Neural progenitor cell (in vitro differentiated cells): ENCODE measurements around the gene CBLIF. TPM values are rescaled to one million over a fixed set of nuclear protein-coding genes. Genes with fewer than 3 reads are reported as not detected.
"Not testable (repeated sequence)": the region's sequence is repeated elsewhere in the genome, so short reads cannot be mapped to it uniquely, and the experiment has no call there.

ENCODE experiments used
- DNase-seq: peaks from one replicate; pipeline ENCODE4 v3.0.0-alpha.2; 2016; ENCODE audit warnings: low spot score
- H2AFZ ChIP-seq: fragments of 200-600 bp; sonication (generic); replicated peaks from 2 replicates; pipeline ENCODE4 v1.6.1; 2016; ENCODE audit warnings: antibody characterized with exemption
- H3F3A ChIP-seq: fragments of 200-600 bp; sonication (generic); 2 replicates; pipeline ENCODE4 v1.6.1; 2016; ENCODE audit warnings: antibody characterized with exemption, low read depth
- H3K27ac ChIP-seq: fragments of 200-600 bp; sonication (generic); 2 replicates; pipeline ENCODE4 v1.5.1; 2016; ENCODE audit warnings: mild to moderate bottlenecking
- H3K27me3 ChIP-seq: fragments of 200-600 bp; sonication (generic); 2 replicates; pipeline ENCODE4 v1.6.1; 2016; ENCODE audit warnings: mild to moderate bottlenecking, moderate library complexity
- H3K36me3 ChIP-seq: fragments of 200-600 bp; sonication (generic); 2 replicates; pipeline ENCODE4 v1.5.1; 2016
- H3K4me1 ChIP-seq: fragments of 200-600 bp; sonication (generic); 2 replicates; pipeline ENCODE4 v1.6.1; 2016; ENCODE audit warnings: mixed run types
- H3K4me2 ChIP-seq: fragments of 200-600 bp; sonication (generic); 2 replicates; pipeline ENCODE4 v1.6.1; 2016
- H3K4me3 ChIP-seq: fragments of 200-600 bp; sonication (generic); 2 replicates; pipeline ENCODE4 v1.5.1; 2016
- H3K79me2 ChIP-seq: fragments of 200-600 bp; sonication (generic); 2 replicates; pipeline ENCODE4 v1.6.1; 2016; ENCODE audit warnings: low read depth
- H3K9ac ChIP-seq: fragments of 200-600 bp; sonication (generic); 2 replicates; pipeline ENCODE4 v1.6.1; 2016
- H3K9me3 ChIP-seq: fragments of 200-600 bp; sonication (generic); 2 replicates; pipeline ENCODE4 v1.5.1; 2016; ENCODE audit warnings: low read depth
- H4K20me1 ChIP-seq: fragments of 200-600 bp; sonication (generic); 2 replicates; pipeline ENCODE4 v1.6.1; 2016; ENCODE audit warnings: low read depth
- H3K27ac Mint-ChIP-seq: 3 replicates; pipeline ENCODE4 v1.8.0; 2021; ENCODE audit warnings: mixed read lengths
- H3K27me3 Mint-ChIP-seq: 2 replicates; pipeline ENCODE4 v1.8.0; 2022; ENCODE audit warnings: low read depth, mild to moderate bottlenecking, inconsistent platforms, moderate library complexity, mixed read lengths; ENCODE audit not compliant: insufficient read depth
- H3K36me3 Mint-ChIP-seq: 3 replicates; pipeline ENCODE4 v1.8.0; 2021; ENCODE audit warnings: mixed read lengths
- H3K4me1 Mint-ChIP-seq: 3 replicates; pipeline ENCODE4 v1.8.0; 2021; ENCODE audit warnings: mixed read lengths
- H3K4me3 Mint-ChIP-seq: 3 replicates; pipeline ENCODE4 v1.8.0; 2021; ENCODE audit warnings: mild to moderate bottlenecking, moderate library complexity, mixed read lengths
- H3K9me3 Mint-ChIP-seq: 3 replicates; pipeline ENCODE4 v1.8.0; 2020; ENCODE audit warnings: mixed read lengths
- CTCF ChIP-seq: fragments of 200-600 bp; sonication (generic); IDR thresholded peaks from 2 replicates; pipeline ENCODE4 v1.5.1; 2017; ENCODE audit warnings: antibody characterized with exemption, mild to moderate bottlenecking
- EZH2 ChIP-seq: fragments of 200-600 bp; sonication (generic); IDR thresholded peaks from 2 replicates; pipeline ENCODE4 v1.6.1; 2017; ENCODE audit warnings: antibody characterized with exemption, mild to moderate bottlenecking, moderate library complexity
- EZH2phosphoT487 ChIP-seq: fragments of 200-600 bp; sonication (generic); IDR thresholded peaks from 2 replicates; pipeline ENCODE4 v1.6.1; 2017; ENCODE audit warnings: antibody characterized with exemption
- total RNA-seq: library from RNA; depleted of rRNA; stranded (reverse); fragments of >200 nt; gene quantifications from 2 replicates; pipeline ENCODE4 v1.2.3, GENCODE V29; 2015; ENCODE audit warnings: low replicate concordance

CBLIF gene
- total RNA-seq, 1 donor from 2014 or later: not detected

- Mint-ChIP-seq H3K36me3 (no peaks in the 10 kb centered on the region), H3K9me3 (peaks cover 3% of the 10 kb centered on the region), H3K27ac (no peak overlapping the region), H3K4me1 (no peaks in the 10 kb centered on the region), H3K27me3 (peaks cover under 1% of the 10 kb centered on the region), H3K4me3 (no peak overlapping the region)
- Histone ChIP-seq H3K79me2 (no peaks in the 10 kb centered on the region), H4K20me1 (no peaks in the 10 kb centered on the region), H3K4me3 (no peak overlapping the region), H3K9me3 (no peaks in the 10 kb centered on the region), H3F3A (no peaks in the 10 kb centered on the region), H3K27me3 (no peaks in the 10 kb centered on the region), H3K27ac (no peak overlapping the region), H3K9ac (no peak overlapping the region), H3K36me3 (no peaks in the 10 kb centered on the region), H3K4me1 (no peaks in the 10 kb centered on the region), H2AFZ (no peak overlapping the region), H3K4me2 (no peak overlapping the region)
- DNase-seq: no peak
- no peak for TF ChIP-seq EZH2phosphoT487
- no peak for TF ChIP-seq EZH2
- TF ChIP-seq CTCF: no peak
Measured at GRCh38 chr11:59787816-59788215, 57.5 kb downstream of the CBLIF start.

GRCh38 chr11:59787255-59787588 is 58.1 kb downstream of the CBLIF start:
- no peak for DNase-seq
- H3K27me3 Mint-ChIP-seq: no peaks in the 10 kb centered on the region
- no peaks in the 10 kb centered on the region for H3K79me2 ChIP-seq
- H3K4me3 ChIP-seq: no peak overlapping the region
- H3K4me1 ChIP-seq: no peaks in the 10 kb centered on the region
- no peaks in the 10 kb centered on the region for H3K36me3 Mint-ChIP-seq
- H3K9ac ChIP-seq: no peak overlapping the region
- no peaks in the 10 kb centered on the region for H3K27me3 ChIP-seq
- peaks cover 3% of the 10 kb centered on the region for H3K9me3 Mint-ChIP-seq
- no peak for TF ChIP-seq EZH2
- TF ChIP-seq EZH2phosphoT487: no peak
- H4K20me1 ChIP-seq: no peaks in the 10 kb centered on the region
- H3K27ac Mint-ChIP-seq: no peak overlapping the region
- H3F3A ChIP-seq: no peaks in the 10 kb centered on the region
- no peaks in the 10 kb centered on the region for H3K36me3 ChIP-seq
- no peak overlapping the region for H2AFZ ChIP-seq
- no peaks in the 10 kb centered on the region for H3K9me3 ChIP-seq
- no peak overlapping the region for H3K4me3 Mint-ChIP-seq
- no peaks in the 10 kb centered on the region for H3K4me1 Mint-ChIP-seq
- H3K27ac ChIP-seq: no peak overlapping the region
- no peak overlapping the region for H3K4me2 ChIP-seq

- no peak overlapping the region for H3K9ac ChIP-seq
- no peaks in the 10 kb centered on the region for H4K20me1 ChIP-seq
- no peaks in the 10 kb centered on the region for H3K36me3 ChIP-seq
- H3K27ac Mint-ChIP-seq: no peak overlapping the region
- TF ChIP-seq CTCF (no peak), EZH2 (no peak), EZH2phosphoT487 (no peak)
- peaks cover 3% of the 10 kb centered on the region for H3K9me3 Mint-ChIP-seq
- H3K4me3 Mint-ChIP-seq: no peak overlapping the region
- H3K27me3 Mint-ChIP-seq: no peaks in the 10 kb centered on the region
- H3K36me3 Mint-ChIP-seq: no peaks in the 10 kb centered on the region
- H3K9me3 ChIP-seq: no peaks in the 10 kb centered on the region
- no peak overlapping the region for H3K27ac ChIP-seq
- H3K4me1 ChIP-seq: no peaks in the 10 kb centered on the region
- no peak overlapping the region for H3K4me3 ChIP-seq
- no peak overlapping the region for H2AFZ ChIP-seq
- no peak for DNase-seq
- no peaks in the 10 kb centered on the region for H3K79me2 ChIP-seq
- no peaks in the 10 kb centered on the region for H3K4me1 Mint-ChIP-seq
- no peaks in the 10 kb centered on the region for H3K27me3 ChIP-seq
- H3F3A ChIP-seq: no peaks in the 10 kb centered on the region
- no peak overlapping the region for H3K4me2 ChIP-seq
Measured at GRCh38 chr11:59785818-59786217, 59.5 kb downstream of the CBLIF start.

- not testable (repeated sequence) for H3K9me3 Mint-ChIP-seq, H3K4me1 Mint-ChIP-seq, H3K4me2 ChIP-seq, DNase-seq, H3K36me3 Mint-ChIP-seq, H3K27ac ChIP-seq, H3K9ac ChIP-seq, H3K4me3 ChIP-seq, H3K9me3 ChIP-seq, H3K4me3 Mint-ChIP-seq, H3K27me3 ChIP-seq, H3K36me3 ChIP-seq, H3F3A ChIP-seq, H3K27me3 Mint-ChIP-seq, H3K27ac Mint-ChIP-seq, H4K20me1 ChIP-seq, H2AFZ ChIP-seq, H3K4me1 ChIP-seq, H3K79me2 ChIP-seq
Measured at GRCh38 chr11:59784441-59784840, 60.9 kb downstream of the CBLIF start.
